HepG2 (cell line): ENCODE results near the gene IRX4. TPM values are rescaled to one million over a fixed set of nuclear protein-coding genes. Genes with fewer than 3 reads are reported as not detected.

Source experiments
- ATAC-seq: fragments of 200-7000 bp; cut with Tn5 transposase; 3 replicates; pipeline ENCODE4 v1.9.1; 2020; ENCODE audit warnings: mild to moderate bottlenecking, moderate library complexity
- BruUV-seq: library from RNA; stranded (reverse); fragments of 400-500 nt; replicated peaks from 2 replicates; lab custom pipeline; 2021; lab: Mats Ljungman, UMichigan
- CTCF ChIA-PET: fragments of 300-600 bp; formaldehyde crosslinking; extraction: SDS; loops from one replicate; lab custom pipeline; 2021; ENCODE audit warnings: low total read pairs, inconsistent platforms, low intra/inter-chr PET ratio; lab: Yijun Ruan, JAX
- POLR2A ChIA-PET: fragments of 350-600 bp; sonication (Branson Sonifier 250); formaldehyde crosslinking; loops from one replicate; lab custom pipeline; 2020; ENCODE audit warnings: antibody characterized with exemption, inconsistent platforms; lab: Yijun Ruan, JAX
- DNase-seq: peaks from one replicate; pipeline ENCODE4 v3.0.0-alpha.2; 2015; ENCODE audit warnings: low spot score
- FAIRE-seq: peaks from 3 replicates; lab custom pipeline; 2011; peaks lifted over from hg19 to GRCh38; lab: Jason Lieb, UNC
- H2AFZ ChIP-seq: one replicate; pipeline ENCODE4 v1.6.1; 2011; ENCODE audit warnings: low read length, inconsistent platforms
- H3K27ac ChIP-seq: fragments of 300-600 bp; 3 replicates; pipeline ENCODE4 v1.8.0; 2011; ENCODE audit warnings: mixed run types, mild to moderate bottlenecking, mixed read lengths, low read length, inconsistent platforms; ENCODE audit not compliant: insufficient read depth; ENCODE audit errors: extremely low read length
- H3K27me3 ChIP-seq, 2 experiments: fragments of 200-600 bp in 1 of 2; 2 replicates in 1 of 2; 3 replicates in 1 of 2; pipeline versions ENCODE4 v1.6.0 to v1.8.0; 2011; ENCODE audit warnings: low read length in 2 of 2, mild to moderate bottlenecking in 2 of 2, moderate library complexity in 2 of 2, inconsistent platforms in 1 of 2; ENCODE audit not compliant: insufficient read depth in 2 of 2, control insufficient read depth in 1 of 2
- H3K36me3 ChIP-seq, 2 experiments: fragments of 200-600 bp in 1 of 2; replicated peaks in 1 of 2; 2 replicates in 1 of 2; 3 replicates in 1 of 2; pipeline versions ENCODE4 v1.5.1 to v1.8.0; 2011; ENCODE audit warnings: low read length in 2 of 2, inconsistent platforms in 1 of 2; ENCODE audit not compliant: insufficient read depth in 2 of 2, control insufficient read depth in 1 of 2
- H3K4me1 ChIP-seq: 2 replicates; pipeline ENCODE4 v1.5.1; 2012; ENCODE audit warnings: low read length, inconsistent platforms; ENCODE audit not compliant: insufficient read depth
- H3K4me2 ChIP-seq: 2 replicates; pipeline ENCODE4 v1.6.0; 2011; ENCODE audit warnings: low read depth, low read length, inconsistent platforms
- H3K4me3 ChIP-seq, 3 experiments: fragments of 200-600 bp in 1 of 3; sonication (generic), shearing (Covaris generic) in 1 of 3; replicated peaks in 1 of 3; 2 replicates each; pipeline ENCODE4 v1.5.1; 2011 to 2016; ENCODE audit warnings: low read length in 3 of 3, inconsistent platforms in 2 of 3, low read depth in 2 of 3, mild to moderate bottlenecking in 2 of 3, control low read depth in 1 of 3, mixed read lengths in 1 of 3; ENCODE audit not compliant: insufficient read depth in 1 of 3
- H3K79me2 ChIP-seq: one replicate; pipeline ENCODE4 v1.6.1; 2011; ENCODE audit warnings: low read length, inconsistent platforms; ENCODE audit not compliant: insufficient read depth
- H3K9ac ChIP-seq: 2 replicates; pipeline ENCODE4 v1.6.0; 2011; ENCODE audit warnings: mild to moderate bottlenecking, low read depth, low read length, inconsistent platforms; ENCODE audit not compliant: insufficient read depth
- H3K9me3 ChIP-seq: 2 replicates; pipeline ENCODE4 v1.5.1; 2012; ENCODE audit warnings: mild to moderate bottlenecking, low read length
- H4K20me1 ChIP-seq: 2 replicates; pipeline ENCODE4 v1.6.0; 2011; ENCODE audit warnings: inconsistent platforms, mild to moderate bottlenecking, low read length, moderate library complexity; ENCODE audit not compliant: insufficient read depth
- ADNP ChIP-seq: sonication (generic); formaldehyde crosslinking; IDR thresholded peaks from 2 replicates; pipeline ENCODE4 v1.4.0; 2020; ENCODE audit warnings: missing genetic modification reagents
- GLMP ChIP-seq: sonication (generic); formaldehyde crosslinking; IDR thresholded peaks from 2 replicates; pipeline ENCODE4 v1.9.0; 2021; ENCODE audit warnings: missing genetic modification reagents, mild to moderate bottlenecking, borderline replicate concordance
- GPBP1L1 ChIP-seq: sonication (generic); formaldehyde crosslinking; IDR thresholded peaks from 2 replicates; pipeline ENCODE4 v1.5.0; 2020; ENCODE audit warnings: mild to moderate bottlenecking, missing genetic modification reagents
- MAFF ChIP-seq: IDR thresholded peaks from 2 replicates; pipeline ENCODE4 v1.6.1; 2011; ENCODE audit warnings: low read depth, low read length, improper control_type of control experiment
- PCBP2 ChIP-seq: fragments of 200-400 bp; formaldehyde crosslinking; optimal IDR thresholded peaks from 2 replicates; pipeline ENCODE3; 2018; ENCODE audit warnings: low read length, low read depth; ENCODE audit not compliant: poor library complexity, severe bottlenecking
- RFXANK ChIP-seq: IDR thresholded peaks from 2 replicates; pipeline ENCODE4 v1.6.1; 2016
- STAT5B ChIP-seq: sonication (generic); formaldehyde crosslinking; IDR thresholded peaks from 2 replicates; pipeline ENCODE4 v1.4.0; 2020; ENCODE audit warnings: missing genetic modification reagents
- U2AF1 ChIP-seq: fragments of 200-400 bp; formaldehyde crosslinking; optimal IDR thresholded peaks from 2 replicates; pipeline ENCODE3; 2017; ENCODE audit warnings: mild to moderate bottlenecking, low read depth, low read length
- XRCC5 ChIP-seq: fragments of 200-400 bp; formaldehyde crosslinking; optimal IDR thresholded peaks from 2 replicates; pipeline ENCODE3; 2017; ENCODE audit warnings: mild to moderate bottlenecking, low read length
- ZNF318 ChIP-seq: sonication (generic); formaldehyde crosslinking; IDR thresholded peaks from 2 replicates; pipeline ENCODE4 v1.4.0; 2020; ENCODE audit warnings: mild to moderate bottlenecking, missing genetic modification reagents
- ZNF784 ChIP-seq: sonication (generic); formaldehyde crosslinking; IDR thresholded peaks from 2 replicates; pipeline ENCODE4 v1.5.1; 2020; ENCODE audit warnings: missing genetic modification reagents, mild to moderate bottlenecking, borderline replicate concordance
- WGBS: methylation state at CpG from one replicate; pipeline ENCODE4 v1.1.6; 2017; ENCODE audit warnings: low lambda C conversion rate; 5-methylcytosine and 5-hydroxymethylcytosine counted together
- in situ Hi-C: cut with HindIII; loops from 2 replicates; pipeline ENCODE4 v1.10.0; 2017; ENCODE audit warnings: low pct_unique_long_range_greater_than_20kb; ENCODE audit not compliant: extremely low pct_ligation_motif_present
- intact Hi-C: fragments of 100-400 bp; cut with micrococcal nuclease; formaldehyde crosslinking; loops from one replicate; pipeline ENCODE4 v1.10.0; 2022; ENCODE audit not compliant: unreplicated experiment
- polyA plus RNA-seq, 8 experiments: library from polyadenylated mRNA; depleted of rRNA in 3 of 8; stranded (reverse) in 7 of 8; unstranded in 1 of 8; fragments of >200 nt; fragmentation: Illumina TruSeq in 4 of 8; extraction: Trizol in 4 of 8; gene quantifications; 2 replicates each; pipeline versions ENCODE4 v1.2.1 to v1.2.3, GENCODE V29; 2011 to 2016; ENCODE audit warnings: low read depth in 4 of 8, missing spikeins in 1 of 8, mixed read lengths in 1 of 8; ENCODE audit not compliant: insufficient read depth in 1 of 8
- total RNA-seq, 5 experiments: library from RNA; depleted of rRNA; stranded (reverse); fragments of >200 nt; fragmentation: Illumina TruSeq; extraction: Trizol; gene quantifications; 2 replicates each; pipeline ENCODE4 v1.2.3, GENCODE V29; 2016; ENCODE audit warnings: low read depth in 1 of 5

IRX4 gene
- total and polyA plus RNA-seq, 2 of the 13 experiments (the other 11 are each of a cell fraction or from before 2014, with no cell fraction given) = not detected

- no peak for DNase-seq
- ChIA-PET CTCF (no interaction called here), POLR2A (no interaction called here)
- Histone ChIP-seq H3K27ac (no peak overlapping the region), H3K9me3 (no peaks in the 10 kb centered on the region), H3K27me3 (peaks cover 6 to 56% of the 10 kb centered on the region in 2 experiments; a peak in 4 of 5 replicates), H3K79me2 (no peaks in the 10 kb centered on the region), H3K4me1 (no peaks in the 10 kb centered on the region), H3K4me3 (no peak overlapping the region), H4K20me1 (no peaks in the 10 kb centered on the region), H3K9ac (no peak overlapping the region), H2AFZ (no peak overlapping the region), H3K36me3 (no peaks in the 10 kb centered on the region), H3K4me2 (no peak overlapping the region)
- BruUV-seq = no TSS peak
- FAIRE-seq = no peak
- in situ Hi-C loops (no loop called here), intact Hi-C loops (no loop called here)
- 18% methylated on average over 20 of the region's 43 CpGs for WGBS
- ATAC-seq = no peak
- no peak for TF ChIP-seq ZNF784
- no peak for TF ChIP-seq MAFF
- no peak for TF ChIP-seq ZNF318
- TF ChIP-seq XRCC5 = no peak
- no peak for TF ChIP-seq RFXANK (CRISPR knock-in tag)
- no peak for TF ChIP-seq GPBP1L1 (CRISPR knock-in tag)
- no peak for TF ChIP-seq GLMP (CRISPR knock-in tag)
- no peak for TF ChIP-seq STAT5B (CRISPR knock-in tag)
- TF ChIP-seq PCBP2 = no peak
- no peak for TF ChIP-seq U2AF1
- TF ChIP-seq ADNP (CRISPR knock-in tag) = no peak
Measured at GRCh38 chr5:1876660-1877064, 6.1 kb downstream of the IRX4 start.
